Measurements from ENCODE around the gene WEE2.

DNA sequence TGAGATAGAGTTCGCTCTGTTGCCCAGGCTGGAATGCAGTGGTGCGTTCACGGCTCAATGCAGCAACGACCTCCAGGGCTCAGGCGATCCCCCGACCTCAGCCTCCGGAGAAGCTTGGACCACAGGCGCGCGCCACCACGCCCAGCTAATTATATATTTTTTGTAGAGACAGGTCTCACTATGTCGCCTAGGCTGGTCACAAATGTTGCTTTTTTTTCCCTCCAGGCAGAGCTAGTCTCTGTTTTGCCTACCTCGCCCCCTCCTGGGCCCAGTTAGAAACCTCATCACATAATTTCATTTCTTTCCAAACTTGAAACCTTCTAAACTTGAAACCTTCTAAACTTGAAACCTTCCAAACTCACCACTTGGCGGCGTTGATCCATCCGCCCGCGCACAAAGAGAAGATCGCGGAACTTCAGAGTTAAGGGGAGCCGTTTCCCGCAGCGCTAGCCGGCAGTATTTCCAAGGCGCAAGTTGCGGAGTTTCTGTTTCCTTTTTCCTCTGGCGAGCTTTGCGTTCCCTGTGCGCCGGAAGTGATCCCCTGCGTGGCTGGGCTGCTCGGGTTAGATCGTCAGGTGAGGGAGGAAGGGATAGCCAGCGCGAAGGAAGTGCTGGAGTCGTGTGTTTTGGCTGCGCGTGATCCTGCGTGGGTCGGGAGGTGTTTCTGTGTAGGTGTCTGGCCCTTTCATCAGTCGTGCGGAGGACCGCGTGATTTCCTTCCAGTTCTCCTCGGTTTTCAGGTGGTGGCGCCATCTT lies 29.9 kb downstream of the WEE2 start, which contains the start of gene SSBP1:
- TF ChIP-seq CTCF (IDR thresholded peaks at IDR 0.05; ENCODE audit: insufficient read depth, low read length, poor library complexity, severe bottlenecking) (peak; percentile 91), EZH2phosphoT487 (conservative IDR thresholded peaks at IDR 0.05; ENCODE audit: low read length) (no peak)
